Measurements from ENCODE around the gene VSIG10L.

- TF ChIP-seq POLR2A (IDR thresholded peaks at IDR 0.05): no peak
- TF ChIP-seq, protein P1, sequence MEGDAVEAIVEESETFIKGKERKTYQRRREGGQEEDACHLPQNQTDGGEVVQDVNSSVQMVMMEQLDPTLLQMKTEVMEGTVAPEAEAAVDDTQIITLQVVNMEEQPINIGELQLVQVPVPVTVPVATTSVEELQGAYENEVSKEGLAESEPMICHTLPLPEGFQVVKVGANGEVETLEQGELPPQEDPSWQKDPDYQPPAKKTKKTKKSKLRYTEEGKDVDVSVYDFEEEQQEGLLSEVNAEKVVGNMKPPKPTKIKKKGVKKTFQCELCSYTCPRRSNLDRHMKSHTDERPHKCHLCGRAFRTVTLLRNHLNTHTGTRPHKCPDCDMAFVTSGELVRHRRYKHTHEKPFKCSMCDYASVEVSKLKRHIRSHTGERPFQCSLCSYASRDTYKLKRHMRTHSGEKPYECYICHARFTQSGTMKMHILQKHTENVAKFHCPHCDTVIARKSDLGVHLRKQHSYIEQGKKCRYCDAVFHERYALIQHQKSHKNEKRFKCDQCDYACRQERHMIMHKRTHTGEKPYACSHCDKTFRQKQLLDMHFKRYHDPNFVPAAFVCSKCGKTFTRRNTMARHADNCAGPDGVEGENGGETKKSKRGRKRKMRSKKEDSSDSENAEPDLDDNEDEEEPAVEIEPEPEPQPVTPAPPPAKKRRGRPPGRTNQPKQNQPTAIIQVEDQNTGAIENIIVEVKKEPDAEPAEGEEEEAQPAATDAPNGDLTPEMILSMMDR (IDR thresholded peaks at IDR 0.05 in 4 of 5, conservative IDR thresholded peaks at IDR 0.05 in 1 of 5): no peak
These were observed 8.0 kb downstream of the VSIG10L start for GRCh38 chr19:51333836-51334460.
